ENCODE measurements around the gene UBQLN3. TPM values are rescaled to one million over a fixed set of nuclear protein-coding genes. Genes with fewer than 3 reads are reported as not detected.

Gene UBQLN3
- total RNA-seq, 1 experiment from 2014 or later, result not detected

- RAD21 ChIA-PET (ENCODE audit: low non-redundant PET in 1 of 2, low total read pairs in 2 of 2, uncharacterized antibody in 2 of 2, unreplicated experiment in 2 of 2), result no interaction called here
These were observed 11.8 kb upstream of the UBQLN3 start for GRCh38 chr11:5521540-5521939.

GRCh38 chr11:5516599-5516998, 6.8 kb upstream of the UBQLN3 start, which contains the start of gene UBQLNL:
Gene UBQLNL, minus strand, starts transcription at chr11:5516699. Its CDS starts 258 bp downstream, at chr11:5516441.
- no peak within 1 kb of the TSS for H3K9ac ChIP-seq (ENCODE audit: low read length)
- H3K27me3 ChIP-seq (ENCODE audit: insufficient read depth, low read length), result peaks cover 3% of the 10 kb centered on the region; the same call in 1 of the 2 replicates
- no peaks in the 10 kb centered on the region for H3K9me2 ChIP-seq (ENCODE audit: insufficient read depth)
- H3K79me2 ChIP-seq (ENCODE audit: insufficient read depth, low read length), result no peaks in the 10 kb centered on the region
- H4K20me1 ChIP-seq (ENCODE audit: insufficient read depth), result no peaks in the 10 kb centered on the region
- no TSS peak for BruUV-seq (replicated peaks)
- intact Hi-C loops (cut with micrococcal nuclease), result no loop called here
- H3K27ac ChIP-seq (ENCODE audit: low read depth, low read length), result no peak within 1 kb of the TSS
- RAD21 ChIA-PET (ENCODE audit: low non-redundant PET in 1 of 2, low total read pairs in 2 of 2, uncharacterized antibody in 2 of 2, unreplicated experiment in 2 of 2), result no interaction called here
- no peak within 1 kb of the TSS for H3K4me3 ChIP-seq (replicated peaks in 1 of 2; ENCODE audit: low read depth in 1 of 2, low read length in 2 of 2)
- CTCF ChIA-PET, result no interaction called here
- H3K36me3 ChIP-seq (ENCODE audit: control insufficient read depth in 1 of 2, insufficient read depth in 2 of 2, low read length in 2 of 2), result no peaks in the 10 kb centered on the region
- no peak for ATAC-seq
- H2AFZ ChIP-seq (ENCODE audit: low read depth, low read length, poor library complexity, severe bottlenecking), result no peak within 1 kb of the TSS
- POLR2A ChIA-PET, result interaction anchor here (1.7 kb wide), 1 partner anchor 11 kb away, joined by 13 read pairs; no protein-coding TSS in a partner anchor
- no peak within 1 kb of the TSS for H3K4me2 ChIP-seq (ENCODE audit: low read length)
- H3K9me3 ChIP-seq (ENCODE audit: control insufficient read depth in 1 of 2, insufficient read depth in 1 of 2, low read depth in 1 of 2, low read length in 2 of 2), result no peaks in the 10 kb centered on the region
- no peaks in the 10 kb centered on the region for H3K4me1 ChIP-seq (ENCODE audit: control insufficient read depth in 1 of 2, insufficient read depth in 2 of 2, low read length in 2 of 2)
- no peak for DNase-seq (ENCODE audit: low read depth, low spot score)
- TF ChIP-seq ATF3 (IDR thresholded peaks at IDR 0.05) (no peak), CTCF (IDR thresholded peaks at IDR 0.05 in 2 of 3, conservative IDR thresholded peaks at IDR 0.05 in 1 of 3; ENCODE audit: borderline replicate concordance in 1 of 3, insufficient read depth in 1 of 3, low read depth in 2 of 3, low read length in 2 of 3) (no peak), MAX (IDR thresholded peaks at IDR 0.05) (no peak), EZH2phosphoT487 (IDR thresholded peaks at IDR 0.05; ENCODE audit: borderline replicate concordance) (no peak), SIN3A (IDR thresholded peaks at IDR 0.05; ENCODE audit: low read depth) (no peak), TCF7L2 (IDR thresholded peaks at IDR 0.05; ENCODE audit: borderline replicate concordance, extremely low read depth, insufficient read depth, insufficient read length) (no peak), ZBTB33 (IDR thresholded peaks at IDR 0.05; ENCODE audit: extremely low read depth, insufficient replicate concordance, low read length) (no peak)

More at GRCh38 chr11:5521540-5521939, 11.8 kb upstream of the UBQLN3 start:
- Histone ChIP-seq H3K27ac (ENCODE audit: low read depth, low read length) (no peak overlapping the region), H3K4me3 (replicated peaks in 1 of 2; ENCODE audit: low read depth in 1 of 2, low read length in 2 of 2) (no peak overlapping the region), H3K9ac (ENCODE audit: low read length) (no peak overlapping the region), H3K9me3 (ENCODE audit: control insufficient read depth in 1 of 2, insufficient read depth in 1 of 2, low read depth in 1 of 2, low read length in 2 of 2) (no peaks in the 10 kb centered on the region), H4K20me1 (ENCODE audit: insufficient read depth) (no peaks in the 10 kb centered on the region), H3K4me2 (ENCODE audit: low read length) (no peak overlapping the region), H3K4me1 (ENCODE audit: control insufficient read depth in 1 of 2, insufficient read depth in 2 of 2, low read length in 2 of 2) (no peaks in the 10 kb centered on the region), H3K79me2 (ENCODE audit: insufficient read depth, low read length) (no peaks in the 10 kb centered on the region), H2AFZ (ENCODE audit: low read depth, low read length, poor library complexity, severe bottlenecking) (no peak overlapping the region), H3K27me3 (ENCODE audit: insufficient read depth, low read length) (peaks cover 21% of the 10 kb centered on the region; the same call in 1 of the 2 replicates), H3K36me3 (ENCODE audit: control insufficient read depth in 1 of 2, insufficient read depth in 2 of 2, low read length in 2 of 2) (no peaks in the 10 kb centered on the region), H3K9me2 (ENCODE audit: insufficient read depth) (no peaks in the 10 kb centered on the region)
- DNase-seq (ENCODE audit: low read depth, low spot score) (no peak), ATAC-seq (peak; percentile 61)
- CTCF ChIA-PET, result no interaction called here
- TF ChIP-seq CTCF (IDR thresholded peaks at IDR 0.05 in 2 of 3, conservative IDR thresholded peaks at IDR 0.05 in 1 of 3; ENCODE audit: borderline replicate concordance in 1 of 3, insufficient read depth in 1 of 3, low read depth in 2 of 3, low read length in 2 of 3) (peak in 2 of 3 experiments; percentile 17 to 27; a peak in 1 of 6 replicates), RAD21 (IDR thresholded peaks at IDR 0.05; ENCODE audit: low read depth) (no peak)
- intact Hi-C loops (cut with micrococcal nuclease), result no loop called here
- no TSS peak for BruUV-seq (replicated peaks)
- POLR2A ChIA-PET, result interaction anchor here (1.9 kb wide), 1 partner anchor 16 kb away, joined by 5 read pairs; no protein-coding TSS in a partner anchor

All from HCT116 (cell line).